HEK293 (cell line): Measurements from ENCODE around the gene PSMB1.

ENCODE experiments used
- BCL11B ChIP-seq: fragments of 450-650 bp; formaldehyde crosslinking; IDR thresholded peaks from 2 replicates; pipeline ENCODE4 v1.5.1; 2016; ENCODE audit warnings: low read depth, missing biosample characterization, missing genetic modification characterization
- CTCF ChIP-seq: fragments of 450-650 bp; formaldehyde crosslinking; IDR thresholded peaks from 2 replicates; pipeline ENCODE4 v1.5.1; 2016; ENCODE audit warnings: missing biosample characterization, missing genetic modification characterization
- PRDM2 ChIP-seq: fragments of 450-650 bp; formaldehyde crosslinking; IDR thresholded peaks from 2 replicates; pipeline ENCODE4 v1.5.1; 2016; ENCODE audit warnings: missing biosample characterization, missing genetic modification characterization, borderline replicate concordance
- ZBTB26 ChIP-seq: fragments of 450-650 bp; formaldehyde crosslinking; optimal IDR thresholded peaks from 2 replicates; pipeline ENCODE3; 2016; ENCODE audit warnings: missing biosample characterization, mild to moderate bottlenecking, missing genetic modification characterization
- ZNF350 ChIP-seq: fragments of 450-650 bp; formaldehyde crosslinking; IDR thresholded peaks from 2 replicates; pipeline ENCODE4 v1.5.0; 2017; ENCODE audit warnings: missing biosample characterization, mild to moderate bottlenecking, missing genetic modification characterization
- ZSCAN18 ChIP-seq: fragments of 450-650 bp; formaldehyde crosslinking; IDR thresholded peaks from 2 replicates; pipeline ENCODE4 v1.5.1; 2016; ENCODE audit warnings: missing biosample characterization, missing genetic modification characterization

GRCh38 chr6:170523256-170524171 is 29.6 kb downstream of the PSMB1 start:
- TF ChIP-seq PRDM2 (tag by site-specific recombination) (no peak), CTCF (tag by site-specific recombination) (no peak), ZNF350 (tag by site-specific recombination) (no peak), BCL11B (tag by site-specific recombination) (no peak), ZBTB26 (tag by site-specific recombination) (no peak), ZSCAN18 (tag by site-specific recombination) (no peak)
